ENCODE measurements around the gene DCC. TPM values are rescaled to one million over a fixed set of nuclear protein-coding genes. Genes with fewer than 3 reads are reported as not detected.

DCC gene
- total RNA-seq, 1 experiment from 2014 or later, result 0.39 TPM

DNA sequence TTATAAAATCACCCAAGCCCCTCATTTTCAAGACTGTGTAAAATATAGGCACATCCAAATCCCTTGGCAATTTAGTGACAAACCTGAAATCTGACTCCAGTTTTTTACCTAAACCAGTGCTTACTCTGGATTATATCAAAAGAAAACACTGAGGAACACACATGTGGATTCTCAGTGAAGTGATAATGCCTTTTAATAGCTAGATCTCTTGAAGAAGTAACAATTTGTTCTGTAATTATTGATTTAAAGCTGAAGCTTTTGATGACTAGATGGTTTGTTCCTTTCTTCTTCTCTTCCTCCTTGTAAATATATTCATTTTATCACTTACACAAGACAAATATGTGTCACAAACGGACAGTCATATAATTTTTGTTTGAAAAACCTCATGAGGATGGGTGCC lies 894.6 kb downstream of the DCC start:
- no peaks in the 10 kb centered on the region for H3K9me3 ChIP-seq
- ChIA-PET POLR2A (no interaction called here), CTCF (no interaction called here)
- H3K4me3 Mint-ChIP-seq (ENCODE audit: unreplicated experiment), result no peak overlapping the region
- H3K4me3 ChIP-seq (ENCODE audit: low read depth, low read length), result no peak overlapping the region
- no peak for DNase-seq
- intact Hi-C loops (cut with micrococcal nuclease; ENCODE audit: unreplicated experiment), result no loop called here
- H3K27me3 ChIP-seq (replicated peaks; ENCODE audit: control insufficient read depth, insufficient read depth, low read length), result no peaks in the 10 kb centered on the region
- no peaks in the 10 kb centered on the region for H3K36me3 Mint-ChIP-seq (ENCODE audit: insufficient read depth, unreplicated experiment)
- no peaks in the 10 kb centered on the region for H3K9me3 Mint-ChIP-seq (ENCODE audit: unreplicated experiment)
- H3K27ac Mint-ChIP-seq (ENCODE audit: unreplicated experiment), result no peak overlapping the region
- no TSS peak for BruUV-seq (replicated peaks)
- TF ChIP-seq, protein P1, sequence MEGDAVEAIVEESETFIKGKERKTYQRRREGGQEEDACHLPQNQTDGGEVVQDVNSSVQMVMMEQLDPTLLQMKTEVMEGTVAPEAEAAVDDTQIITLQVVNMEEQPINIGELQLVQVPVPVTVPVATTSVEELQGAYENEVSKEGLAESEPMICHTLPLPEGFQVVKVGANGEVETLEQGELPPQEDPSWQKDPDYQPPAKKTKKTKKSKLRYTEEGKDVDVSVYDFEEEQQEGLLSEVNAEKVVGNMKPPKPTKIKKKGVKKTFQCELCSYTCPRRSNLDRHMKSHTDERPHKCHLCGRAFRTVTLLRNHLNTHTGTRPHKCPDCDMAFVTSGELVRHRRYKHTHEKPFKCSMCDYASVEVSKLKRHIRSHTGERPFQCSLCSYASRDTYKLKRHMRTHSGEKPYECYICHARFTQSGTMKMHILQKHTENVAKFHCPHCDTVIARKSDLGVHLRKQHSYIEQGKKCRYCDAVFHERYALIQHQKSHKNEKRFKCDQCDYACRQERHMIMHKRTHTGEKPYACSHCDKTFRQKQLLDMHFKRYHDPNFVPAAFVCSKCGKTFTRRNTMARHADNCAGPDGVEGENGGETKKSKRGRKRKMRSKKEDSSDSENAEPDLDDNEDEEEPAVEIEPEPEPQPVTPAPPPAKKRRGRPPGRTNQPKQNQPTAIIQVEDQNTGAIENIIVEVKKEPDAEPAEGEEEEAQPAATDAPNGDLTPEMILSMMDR (IDR thresholded peaks at IDR 0.05; ENCODE audit: insufficient read depth in 1 of 2, low read depth in 1 of 2, low read length in 1 of 2, severe bottlenecking in 1 of 2, unreplicated experiment in 1 of 2), result no peak
- H3K36me3 ChIP-seq (ENCODE audit: control insufficient read depth, insufficient read depth, low read length), result no peaks in the 10 kb centered on the region
- H3K27me3 Mint-ChIP-seq (ENCODE audit: insufficient read depth, unreplicated experiment), result peaks cover 10% of the 10 kb centered on the region
- H3K4me1 Mint-ChIP-seq (ENCODE audit: low read depth, unreplicated experiment), result no peaks in the 10 kb centered on the region
- no peaks in the 10 kb centered on the region for H3K4me1 ChIP-seq

DNA sequence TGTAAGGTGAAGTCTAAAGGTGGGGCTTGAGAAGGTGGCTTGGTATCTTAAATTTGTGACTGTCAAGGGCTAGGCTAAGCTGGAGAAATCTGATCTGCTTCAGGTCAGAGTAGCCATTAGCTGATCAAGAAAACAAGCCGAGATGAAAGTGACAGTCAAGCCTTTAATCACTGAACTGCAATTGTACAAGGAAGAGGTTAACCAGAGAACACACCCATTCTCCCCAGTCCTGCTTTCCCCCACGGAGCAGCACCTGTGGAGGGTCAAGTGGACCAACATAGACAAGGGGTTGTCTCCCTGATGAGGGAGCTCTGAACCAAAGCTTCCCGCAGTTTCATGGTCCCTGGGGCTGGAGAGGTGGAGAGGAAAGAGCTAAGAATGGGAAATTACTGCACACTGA lies 901.2 kb downstream of the DCC start:
- Histone ChIP-seq H3K4me1 (no peaks in the 10 kb centered on the region), H3K36me3 (ENCODE audit: control insufficient read depth, insufficient read depth, low read length) (no peaks in the 10 kb centered on the region), H3K9me3 (no peaks in the 10 kb centered on the region), H3K27me3 (replicated peaks; ENCODE audit: control insufficient read depth, insufficient read depth, low read length) (no peaks in the 10 kb centered on the region), H3K4me3 (ENCODE audit: low read depth, low read length) (no peak overlapping the region)
- no peak overlapping the region for H3K27ac Mint-ChIP-seq (ENCODE audit: unreplicated experiment)
- no peaks in the 10 kb centered on the region for H3K4me1 Mint-ChIP-seq (ENCODE audit: low read depth, unreplicated experiment)
- POLR2A ChIA-PET, result no interaction called here
- no peaks in the 10 kb centered on the region for H3K9me3 Mint-ChIP-seq (ENCODE audit: unreplicated experiment)
- BruUV-seq (replicated peaks), result no TSS peak
- DNase-seq, result no peak
- CTCF ChIA-PET, result no interaction called here
- intact Hi-C loops (cut with micrococcal nuclease; ENCODE audit: unreplicated experiment), result no loop called here
- H3K36me3 Mint-ChIP-seq (ENCODE audit: insufficient read depth, unreplicated experiment), result no peaks in the 10 kb centered on the region
- TF ChIP-seq, protein P1 (IDR thresholded peaks at IDR 0.05; ENCODE audit: insufficient read depth in 1 of 2, low read depth in 1 of 2, low read length in 1 of 2, severe bottlenecking in 1 of 2, unreplicated experiment in 1 of 2), result no peak
- no peak overlapping the region for H3K4me3 Mint-ChIP-seq (ENCODE audit: unreplicated experiment)
- H3K27me3 Mint-ChIP-seq (ENCODE audit: insufficient read depth, unreplicated experiment), result no peaks in the 10 kb centered on the region

DNA sequence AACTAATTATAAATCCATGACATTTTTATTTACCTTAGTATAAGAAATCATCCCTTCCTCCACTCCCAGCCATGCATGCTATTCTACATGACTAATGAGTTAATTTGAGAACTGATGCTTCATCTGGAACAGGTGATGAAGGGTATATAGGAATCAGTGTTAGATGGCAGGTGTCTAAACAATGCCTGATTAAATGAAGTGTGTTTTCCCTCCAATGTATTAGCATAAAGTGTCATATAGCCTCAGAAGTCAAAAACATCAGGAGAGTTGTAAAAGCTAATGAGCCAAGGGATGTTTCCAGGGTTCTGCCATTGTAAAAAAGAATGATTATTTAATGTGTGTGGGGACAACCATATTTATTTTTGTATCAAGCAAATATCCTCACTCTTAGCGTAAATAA lies 913.8 kb downstream of the DCC start:
- Histone ChIP-seq H3K4me3 (ENCODE audit: low read depth, low read length) (no peak overlapping the region), H3K4me1 (no peaks in the 10 kb centered on the region), H3K9me3 (no peaks in the 10 kb centered on the region), H3K27me3 (replicated peaks; ENCODE audit: control insufficient read depth, insufficient read depth, low read length) (no peaks in the 10 kb centered on the region), H3K36me3 (ENCODE audit: control insufficient read depth, insufficient read depth, low read length) (no peaks in the 10 kb centered on the region)
- Mint-ChIP-seq H3K4me3 (ENCODE audit: unreplicated experiment) (no peak overlapping the region), H3K9me3 (ENCODE audit: unreplicated experiment) (no peaks in the 10 kb centered on the region), H3K4me1 (ENCODE audit: low read depth, unreplicated experiment) (no peaks in the 10 kb centered on the region), H3K36me3 (ENCODE audit: insufficient read depth, unreplicated experiment) (no peaks in the 10 kb centered on the region), H3K27me3 (ENCODE audit: insufficient read depth, unreplicated experiment) (peaks cover 3% of the 10 kb centered on the region), H3K27ac (ENCODE audit: unreplicated experiment) (no peak overlapping the region)
- TF ChIP-seq, protein P1 (IDR thresholded peaks at IDR 0.05; ENCODE audit: insufficient read depth in 1 of 2, low read depth in 1 of 2, low read length in 1 of 2, severe bottlenecking in 1 of 2, unreplicated experiment in 1 of 2), result no peak
- POLR2A ChIA-PET, result no interaction called here
- DNase-seq, result no peak
- no TSS peak for BruUV-seq (replicated peaks)
- CTCF ChIA-PET, result no interaction called here
- intact Hi-C loops (cut with micrococcal nuclease; ENCODE audit: unreplicated experiment), result no loop called here

Measured in Caco-2 (cell line).